HCT116 (cell line): ENCODE results near the gene CADPS2. TPM values are rescaled to one million over a fixed set of nuclear protein-coding genes. Genes with fewer than 3 reads are reported as not detected.

ENCODE experiments used
- ATAC-seq: fragments of 200-7000 bp; cut with Tn5 transposase; 2 replicates; pipeline ENCODE4 v1.9.1; 2020; ENCODE audit warnings: mild to moderate bottlenecking, moderate library complexity
- BruUV-seq: library from RNA; stranded (reverse); fragments of 400-500 nt; replicated peaks from 2 replicates; lab custom pipeline; 2021; lab: Mats Ljungman, UMichigan
- CTCF ChIA-PET: fragments of 300-600 bp; sonication (Branson Sonifier 250); formaldehyde crosslinking; loops from one replicate; lab custom pipeline; 2021; ENCODE audit warnings: antibody characterized with exemption; lab: Charles Lee
- POLR2A ChIA-PET: fragments of 300-600, 350-600 bp; sonication (Branson Sonifier 250); formaldehyde crosslinking; loops from one replicate; lab custom pipeline; 2021; ENCODE audit warnings: antibody characterized with exemption; lab: Charles Lee
- RAD21 ChIA-PET, 2 experiments: fragments of 300-600 bp; sonication (Branson Sonifier 250); formaldehyde crosslinking; loops; one replicate each; lab custom pipeline; 2023; ENCODE audit warnings: low total read pairs in 2 of 2; ENCODE audit not compliant: uncharacterized antibody in 2 of 2, unreplicated experiment in 2 of 2, low non-redundant PET in 1 of 2; lab: Charles Lee
- DNase-seq: peaks from one replicate; pipeline ENCODE4 v3.0.0-alpha.2; 2010; ENCODE audit warnings: low read depth, low spot score
- H2AFZ ChIP-seq: fragments of 200-600 bp; shearing (Covaris generic), sonication (generic); 2 replicates; pipeline ENCODE4 v1.6.1; 2017; ENCODE audit warnings: low read depth, mixed run types, mixed read lengths, antibody characterized with exemption, low read length; ENCODE audit not compliant: poor library complexity, severe bottlenecking
- H3K27ac ChIP-seq: 2 replicates; pipeline ENCODE4 v1.5.1; 2012; ENCODE audit warnings: low read depth, low read length
- H3K27me3 ChIP-seq: fragments of 200-600 bp; sonication (generic); 2 replicates; pipeline ENCODE4 v1.6.1; 2016; ENCODE audit warnings: mixed run types, low read length, mixed read lengths; ENCODE audit not compliant: insufficient read depth
- H3K36me3 ChIP-seq, 2 experiments: fragments of 200-500 bp in 1 of 2; fragments of 200-600 bp in 1 of 2; sonication (Bioruptor generic) in 1 of 2; sonication (generic) in 1 of 2; 2 replicates each; pipeline versions ENCODE4 v1.5.1 to v1.6.1; 2014 to 2016; ENCODE audit warnings: low read length in 2 of 2, inconsistent platforms in 1 of 2, mixed read lengths in 1 of 2, mixed run types in 1 of 2; ENCODE audit not compliant: insufficient read depth in 2 of 2, control insufficient read depth in 1 of 2
- H3K4me1 ChIP-seq, 2 experiments: fragments of 200-600 bp in 1 of 2; sonication (generic) in 1 of 2; 2 replicates each; pipeline versions ENCODE4 v1.5.1 to v1.6.1; 2012 to 2017; ENCODE audit warnings: low read length in 2 of 2, inconsistent platforms in 1 of 2, mild to moderate bottlenecking in 1 of 2, mixed read lengths in 1 of 2, mixed run types in 1 of 2, moderate library complexity in 1 of 2; ENCODE audit not compliant: insufficient read depth in 2 of 2, control insufficient read depth in 1 of 2
- H3K4me2 ChIP-seq: fragments of 200-600 bp; sonication (generic); 2 replicates; pipeline ENCODE4 v1.6.1; 2017; ENCODE audit warnings: mixed run types, low read length, mixed read lengths
- H3K4me3 ChIP-seq, 2 experiments: fragments of 200-600 bp in 1 of 2; sonication (generic) in 1 of 2; replicated peaks in 1 of 2; 2 replicates each; pipeline ENCODE4 v1.5.1; 2011 to 2016; ENCODE audit warnings: low read length in 2 of 2, control low read depth in 1 of 2, low read depth in 1 of 2, mild to moderate bottlenecking in 1 of 2, mixed read lengths in 1 of 2, mixed run types in 1 of 2
- H3K79me2 ChIP-seq: fragments of 200-600 bp; sonication (generic); 2 replicates; pipeline ENCODE4 v1.6.1; 2017; ENCODE audit warnings: mild to moderate bottlenecking, mixed run types, low read length, moderate library complexity, mixed read lengths; ENCODE audit not compliant: insufficient read depth
- H3K9ac ChIP-seq: fragments of 200-600 bp; sonication (generic); 2 replicates; pipeline ENCODE4 v1.6.1; 2016; ENCODE audit warnings: low read length, mixed read lengths
- H3K9me2 ChIP-seq: fragments of 200-600 bp; sonication (generic), shearing (Covaris generic); 2 replicates; pipeline ENCODE4 v1.6.1; 2017; ENCODE audit warnings: mixed run types, mild to moderate bottlenecking, moderate library complexity; ENCODE audit not compliant: insufficient read depth
- H3K9me3 ChIP-seq, 2 experiments: fragments of 200-500 bp in 1 of 2; fragments of 200-600 bp in 1 of 2; sonication (Bioruptor generic) in 1 of 2; sonication (generic) in 1 of 2; 2 replicates each; pipeline ENCODE4 v1.6.1; 2014 to 2017; ENCODE audit warnings: low read length in 2 of 2, mixed read lengths in 2 of 2, inconsistent platforms in 1 of 2, low read depth in 1 of 2, mild to moderate bottlenecking in 1 of 2, mixed run types in 1 of 2, moderate library complexity in 1 of 2; ENCODE audit not compliant: control insufficient read depth in 1 of 2, insufficient read depth in 1 of 2
- H4K20me1 ChIP-seq: fragments of 200-600 bp; sonication (generic), shearing (Covaris generic); 2 replicates; pipeline ENCODE4 v1.6.1; 2017; ENCODE audit warnings: mixed run types, mild to moderate bottlenecking, moderate library complexity; ENCODE audit not compliant: insufficient read depth
- CBX3 ChIP-seq: IDR thresholded peaks from 2 replicates; pipeline ENCODE4 v1.6.1; 2012; ENCODE audit warnings: low read depth
- CEBPB ChIP-seq: IDR thresholded peaks from 2 replicates; pipeline ENCODE4 v1.6.1; 2012; ENCODE audit warnings: low read depth
- CTCF ChIP-seq, 3 experiments: fragments of 200-600 bp in 1 of 3; sonication (generic) in 1 of 3; IDR thresholded peaks in 2 of 3; conservative IDR thresholded peaks in 1 of 3; 2 replicates each; pipeline ENCODE4 v1.5.1; 2012 to 2017; ENCODE audit warnings: low read depth in 2 of 3, low read length in 2 of 3, antibody characterized with exemption in 1 of 3, borderline replicate concordance in 1 of 3, control low read depth in 1 of 3, mild to moderate bottlenecking in 1 of 3, mixed read lengths in 1 of 3, mixed run types in 1 of 3, moderate library complexity in 1 of 3; ENCODE audit not compliant: insufficient read depth in 1 of 3
- EZH2 ChIP-seq: fragments of 200-600 bp; sonication (generic); IDR thresholded peaks from 2 replicates; pipeline ENCODE4 v1.6.1; 2017; ENCODE audit warnings: antibody characterized with exemption, mixed run types
- EZH2phosphoT487 ChIP-seq: fragments of 200-600 bp; IDR thresholded peaks from 2 replicates; pipeline ENCODE4 v1.6.1; 2018; ENCODE audit warnings: antibody characterized with exemption, borderline replicate concordance
- FOSL1 ChIP-seq: IDR thresholded peaks from 2 replicates; pipeline ENCODE4 v1.6.1; 2012; ENCODE audit warnings: low read depth
- JUND ChIP-seq: IDR thresholded peaks from 2 replicates; pipeline ENCODE4 v1.6.1; 2012
- POLR2AphosphoS5 ChIP-seq: IDR thresholded peaks from 2 replicates; pipeline ENCODE4 v1.6.1; 2011; ENCODE audit warnings: mild to moderate bottlenecking, low read depth, low read length, moderate library complexity
- RAD21 ChIP-seq: IDR thresholded peaks from 2 replicates; pipeline ENCODE4 v1.6.1; 2012; ENCODE audit warnings: low read depth, mild to moderate bottlenecking
- SIN3A ChIP-seq: IDR thresholded peaks from 2 replicates; pipeline ENCODE4 v1.6.1; 2012; ENCODE audit warnings: low read depth
- TCF7L2 ChIP-seq: IDR thresholded peaks from 2 replicates; pipeline ENCODE4 v1.7.0; 2011; ENCODE audit warnings: borderline replicate concordance, inconsistent platforms; ENCODE audit not compliant: insufficient read depth, insufficient read length; ENCODE audit errors: extremely low read depth
- ZBTB33 ChIP-seq: IDR thresholded peaks from 2 replicates; pipeline ENCODE4 v1.6.1; 2011; ENCODE audit warnings: mild to moderate bottlenecking, low read length, moderate library complexity; ENCODE audit not compliant: insufficient replicate concordance; ENCODE audit errors: extremely low read depth
- ZFX ChIP-seq: fragments of 450-650 bp; IDR thresholded peaks from 2 replicates; pipeline ENCODE4 v1.6.1; 2017
- intact Hi-C: fragments of 100-400 bp; cut with micrococcal nuclease; formaldehyde crosslinking; loops from 2 replicates; pipeline ENCODE4 v1.10.0; 2022
- total RNA-seq: library from RNA; stranded (reverse); gene quantifications from one replicate; pipeline ENCODE4 v1.2.1, GENCODE V29; 2021; ENCODE audit not compliant: unreplicated experiment
- TF ChIP-seq, protein P1 (sequence below): IDR thresholded peaks from 2 replicates; pipeline ENCODE4 v1.6.1; 2012; ENCODE audit warnings: low read depth

CADPS2 gene
- total RNA-seq, 1 experiment from 2014 or later = 7.5 TPM

GRCh38 chr7:122507591-122507990, 378.7 kb downstream of the CADPS2 start (continued):
- TF ChIP-seq ZBTB33 = no peak
- no peak for TF ChIP-seq JUND

GRCh38 chr7:122492007-122492406, 394.3 kb downstream of the CADPS2 start:
- Histone ChIP-seq H3K27ac (no peak overlapping the region), H2AFZ (no peak overlapping the region), H3K36me3 (no peaks in the 10 kb centered on the region), H3K9me2 (no peaks in the 10 kb centered on the region), H4K20me1 (no peaks in the 10 kb centered on the region), H3K9ac (no peak overlapping the region), H3K4me2 (no peak overlapping the region), H3K4me3 (no peak overlapping the region), H3K27me3 (no peaks in the 10 kb centered on the region), H3K9me3 (no peaks in the 10 kb centered on the region), H3K4me1 (no peaks in the 10 kb centered on the region), H3K79me2 (no peaks in the 10 kb centered on the region)
- ChIA-PET RAD21 (no interaction called here), POLR2A (no interaction called here), CTCF (no interaction called here)
- BruUV-seq = no TSS peak
- DNase-seq (no peak), ATAC-seq (no peak)
- intact Hi-C loops = no loop called here
- TF ChIP-seq SIN3A (no peak), CTCF (IDR thresholded peaks at IDR 0.05 in 2 of 3, conservative IDR thresholded peaks at IDR 0.05 in 1 of 3; ENCODE audit: borderline replicate concordance in 1 of 3, insufficient read depth in 1 of 3, low read depth in 2 of 3, low read length in 2 of 3) (no peak), TCF7L2 (no peak), EZH2phosphoT487 (no peak), RAD21 (no peak), ZBTB33 (no peak), FOSL1 (no peak), CEBPB (no peak), POLR2AphosphoS5 (no peak), ZFX (no peak), EZH2 (no peak), CBX3 (no peak)
- TF ChIP-seq, protein P1, sequence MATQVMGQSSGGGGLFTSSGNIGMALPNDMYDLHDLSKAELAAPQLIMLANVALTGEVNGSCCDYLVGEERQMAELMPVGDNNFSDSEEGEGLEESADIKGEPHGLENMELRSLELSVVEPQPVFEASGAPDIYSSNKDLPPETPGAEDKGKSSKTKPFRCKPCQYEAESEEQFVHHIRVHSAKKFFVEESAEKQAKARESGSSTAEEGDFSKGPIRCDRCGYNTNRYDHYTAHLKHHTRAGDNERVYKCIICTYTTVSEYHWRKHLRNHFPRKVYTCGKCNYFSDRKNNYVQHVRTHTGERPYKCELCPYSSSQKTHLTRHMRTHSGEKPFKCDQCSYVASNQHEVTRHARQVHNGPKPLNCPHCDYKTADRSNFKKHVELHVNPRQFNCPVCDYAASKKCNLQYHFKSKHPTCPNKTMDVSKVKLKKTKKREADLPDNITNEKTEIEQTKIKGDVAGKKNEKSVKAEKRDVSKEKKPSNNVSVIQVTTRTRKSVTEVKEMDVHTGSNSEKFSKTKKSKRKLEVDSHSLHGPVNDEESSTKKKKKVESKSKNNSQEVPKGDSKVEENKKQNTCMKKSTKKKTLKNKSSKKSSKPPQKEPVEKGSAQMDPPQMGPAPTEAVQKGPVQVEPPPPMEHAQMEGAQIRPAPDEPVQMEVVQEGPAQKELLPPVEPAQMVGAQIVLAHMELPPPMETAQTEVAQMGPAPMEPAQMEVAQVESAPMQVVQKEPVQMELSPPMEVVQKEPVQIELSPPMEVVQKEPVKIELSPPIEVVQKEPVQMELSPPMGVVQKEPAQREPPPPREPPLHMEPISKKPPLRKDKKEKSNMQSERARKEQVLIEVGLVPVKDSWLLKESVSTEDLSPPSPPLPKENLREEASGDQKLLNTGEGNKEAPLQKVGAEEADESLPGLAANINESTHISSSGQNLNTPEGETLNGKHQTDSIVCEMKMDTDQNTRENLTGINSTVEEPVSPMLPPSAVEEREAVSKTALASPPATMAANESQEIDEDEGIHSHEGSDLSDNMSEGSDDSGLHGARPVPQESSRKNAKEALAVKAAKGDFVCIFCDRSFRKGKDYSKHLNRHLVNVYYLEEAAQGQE = no peak
